C4-2B (cell line): Measurements from ENCODE around the gene XPNPEP3.
"Not testable (repeated sequence)": the region's sequence is repeated elsewhere in the genome, so short reads cannot be mapped to it uniquely, and the experiment has no call there.

Experiments used
- ZFX ChIP-seq: fragments of 450-650 bp; IDR thresholded peaks from 2 replicates; pipeline ENCODE4 v1.6.1; 2017
- TF ChIP-seq, protein P1 (sequence below): fragments of 450-650 bp; conservative IDR thresholded peaks from 2 replicates; pipeline ENCODE4 v1.5.1; 2017; ENCODE audit warnings: mild to moderate bottlenecking

DNA sequence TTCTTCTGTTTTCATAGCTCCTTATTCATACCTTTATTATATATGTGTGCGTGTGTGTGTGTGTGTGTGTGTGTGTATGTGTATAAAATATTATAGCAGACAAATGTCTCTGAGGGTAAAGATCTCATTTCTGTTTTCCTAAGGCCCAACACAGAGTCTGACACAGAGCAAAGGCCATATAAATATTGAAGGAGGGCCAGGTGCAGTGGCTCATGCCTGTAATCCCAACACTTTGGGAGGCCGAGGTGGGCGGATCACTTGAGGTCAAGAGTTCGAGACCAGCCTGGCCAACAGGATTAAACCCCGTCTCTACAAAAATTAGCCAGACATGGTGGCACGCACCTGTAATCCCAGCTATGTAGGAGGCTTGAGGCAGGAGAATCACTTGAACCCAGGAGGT, 11.4 kb downstream of the XPNPEP3 start:
- TF ChIP-seq, protein P1, sequence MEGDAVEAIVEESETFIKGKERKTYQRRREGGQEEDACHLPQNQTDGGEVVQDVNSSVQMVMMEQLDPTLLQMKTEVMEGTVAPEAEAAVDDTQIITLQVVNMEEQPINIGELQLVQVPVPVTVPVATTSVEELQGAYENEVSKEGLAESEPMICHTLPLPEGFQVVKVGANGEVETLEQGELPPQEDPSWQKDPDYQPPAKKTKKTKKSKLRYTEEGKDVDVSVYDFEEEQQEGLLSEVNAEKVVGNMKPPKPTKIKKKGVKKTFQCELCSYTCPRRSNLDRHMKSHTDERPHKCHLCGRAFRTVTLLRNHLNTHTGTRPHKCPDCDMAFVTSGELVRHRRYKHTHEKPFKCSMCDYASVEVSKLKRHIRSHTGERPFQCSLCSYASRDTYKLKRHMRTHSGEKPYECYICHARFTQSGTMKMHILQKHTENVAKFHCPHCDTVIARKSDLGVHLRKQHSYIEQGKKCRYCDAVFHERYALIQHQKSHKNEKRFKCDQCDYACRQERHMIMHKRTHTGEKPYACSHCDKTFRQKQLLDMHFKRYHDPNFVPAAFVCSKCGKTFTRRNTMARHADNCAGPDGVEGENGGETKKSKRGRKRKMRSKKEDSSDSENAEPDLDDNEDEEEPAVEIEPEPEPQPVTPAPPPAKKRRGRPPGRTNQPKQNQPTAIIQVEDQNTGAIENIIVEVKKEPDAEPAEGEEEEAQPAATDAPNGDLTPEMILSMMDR = not testable (repeated sequence)
- not testable (repeated sequence) for TF ChIP-seq ZFX
